ENCODE results near the gene RIPOR3. TPM values are rescaled to one million over a fixed set of nuclear protein-coding genes. Genes with fewer than 3 reads are reported as not detected.

The RIPOR3 gene
- total RNA-seq, 2 donors from 2014 or later = 4.5 to 8.4 TPM

- H3K27ac ChIP-seq = no peak overlapping the region
- ATAC-seq (ENCODE audit: insufficient number of reproducible peaks, low FRiP score, low read depth) (no peak), DNase-seq (ENCODE audit: low spot score) (no peak)
- no peak for TF ChIP-seq CTCF (IDR thresholded peaks at IDR 0.05)
- H3K36me3 ChIP-seq = no peaks in the 10 kb centered on the region
- peaks cover 18 to 30% of the 10 kb centered on the region in 2 donors for H3K4me1 ChIP-seq (ENCODE audit: control insufficient read depth in 1 of 2, low read depth in 2 of 2)
- H3K27me3 ChIP-seq (replicated peaks; ENCODE audit: insufficient read depth) = no peaks in the 10 kb centered on the region
- no peaks in the 10 kb centered on the region for H3K9me3 ChIP-seq
- peak overlapping the region; percentile 45 for H3K4me3 ChIP-seq
These were observed 35.9 kb downstream of the RIPOR3 start for GRCh38 chr20:50655311-50655880.

GRCh38 chr20:50654904-50655303 is 36.4 kb downstream of the RIPOR3 start:
- H3K36me3 ChIP-seq = no peaks in the 10 kb centered on the region
- H3K27me3 ChIP-seq (replicated peaks; ENCODE audit: insufficient read depth) = no peaks in the 10 kb centered on the region
- TF ChIP-seq CTCF (IDR thresholded peaks at IDR 0.05) = no peak
- H3K27ac ChIP-seq = no peak overlapping the region
- DNase-seq (ENCODE audit: low spot score) = no peak
- no peak overlapping the region for H3K4me3 ChIP-seq
- H3K4me1 ChIP-seq (ENCODE audit: control insufficient read depth in 1 of 2, low read depth in 2 of 2) = peaks cover 18 to 26% of the 10 kb centered on the region in 2 donors
- ATAC-seq (ENCODE audit: insufficient number of reproducible peaks, low FRiP score, low read depth) = no peak
- H3K9me3 ChIP-seq = no peaks in the 10 kb centered on the region

- Histone ChIP-seq H3K36me3 (no peaks in the 10 kb centered on the region), H3K4me3 (no peak overlapping the region), H3K9me3 (no peaks in the 10 kb centered on the region), H3K4me1 (ENCODE audit: control insufficient read depth in 1 of 2, low read depth in 2 of 2) (peaks cover 11 to 17% of the 10 kb centered on the region in 2 donors), H3K27me3 (replicated peaks; ENCODE audit: insufficient read depth) (no peaks in the 10 kb centered on the region), H3K27ac (no peak overlapping the region)
- no peak for TF ChIP-seq CTCF (IDR thresholded peaks at IDR 0.05)
- DNase-seq (ENCODE audit: low spot score) (no peak), ATAC-seq (ENCODE audit: insufficient number of reproducible peaks, low FRiP score, low read depth) (no peak)
These were observed 38.5 kb downstream of the RIPOR3 start for GRCh38 chr20:50652702-50653294.

- ATAC-seq (ENCODE audit: insufficient number of reproducible peaks, low FRiP score, low read depth) (no peak), DNase-seq (ENCODE audit: low spot score) (no peak)
- no peaks in the 10 kb centered on the region for H3K9me3 ChIP-seq
- no peaks in the 10 kb centered on the region for H3K36me3 ChIP-seq
- H3K27me3 ChIP-seq (replicated peaks; ENCODE audit: insufficient read depth) = no peaks in the 10 kb centered on the region
- TF ChIP-seq CTCF (IDR thresholded peaks at IDR 0.05) = no peak
- peaks cover 11 to 17% of the 10 kb centered on the region in 2 donors for H3K4me1 ChIP-seq (ENCODE audit: control insufficient read depth in 1 of 2, low read depth in 2 of 2)
- H3K4me3 ChIP-seq = no peak overlapping the region
- no peak overlapping the region for H3K27ac ChIP-seq
These were observed 39.7 kb downstream of the RIPOR3 start for GRCh38 chr20:50651676-50652075.

- ATAC-seq (ENCODE audit: insufficient number of reproducible peaks, low FRiP score, low read depth) (no peak), DNase-seq (ENCODE audit: low spot score) (no peak)
- Histone ChIP-seq H3K4me3 (no peak overlapping the region), H3K27me3 (replicated peaks; ENCODE audit: insufficient read depth) (no peaks in the 10 kb centered on the region), H3K4me1 (ENCODE audit: control insufficient read depth in 1 of 2, low read depth in 2 of 2) (peaks cover 0 to 8% of the 10 kb centered on the region in 2 donors), H3K36me3 (no peaks in the 10 kb centered on the region), H3K9me3 (no peaks in the 10 kb centered on the region), H3K27ac (no peak overlapping the region)
- no peak for TF ChIP-seq CTCF (IDR thresholded peaks at IDR 0.05)
These were observed 41.8 kb downstream of the RIPOR3 start for GRCh38 chr20:50649590-50649989.
